CD4-positive, alpha-beta memory T cell (primary cell): ENCODE data around the gene LINGO1. TPM values are rescaled to one million over a fixed set of nuclear protein-coding genes. Genes with fewer than 3 reads are reported as not detected.

ENCODE experiments used
- CTCF ChIA-PET: fragments of 350-600 bp; sonication (Branson Sonifier 250); formaldehyde crosslinking; loops from one replicate; lab custom pipeline; 2021; ENCODE audit warnings: inconsistent platforms; ENCODE audit not compliant: partially characterized antibody; lab: Charles Lee
- POLR2A ChIA-PET: fragments of 350-600 bp; sonication (Branson Sonifier 250); formaldehyde crosslinking; loops from one replicate; lab custom pipeline; 2021; ENCODE audit not compliant: partially characterized antibody; lab: Charles Lee
- DNase-seq, 5 donors: peaks; one replicate each; pipeline versions ENCODE4 v3.0.0 to v3.0.0-alpha.2; 2020 to 2022; ENCODE audit warnings: mixed read lengths in 1 of 5
- H3K27ac ChIP-seq: one replicate; pipeline ENCODE4 v1.7.0; 2013; ENCODE audit warnings: low read depth, low read length
- H3K27me3 ChIP-seq: 2 replicates; pipeline ENCODE4 v1.7.0; 2013; ENCODE audit warnings: mild to moderate bottlenecking, low read length, moderate library complexity; ENCODE audit not compliant: insufficient read depth
- H3K36me3 ChIP-seq: 2 replicates; pipeline ENCODE4 v1.7.0; 2013; ENCODE audit warnings: mild to moderate bottlenecking, low read length, moderate library complexity; ENCODE audit not compliant: insufficient read depth
- H3K4me1 ChIP-seq: 2 replicates; pipeline ENCODE4 v1.7.0; 2013; ENCODE audit warnings: mild to moderate bottlenecking, low read length, moderate library complexity; ENCODE audit not compliant: insufficient read depth
- H3K4me3 ChIP-seq, 2 donors: one replicate each; pipeline ENCODE4 v1.7.0; 2013; ENCODE audit warnings: low read length in 2 of 2, mild to moderate bottlenecking in 1 of 2
- H3K9me3 ChIP-seq, 2 donors: one replicate each; pipeline ENCODE4 v1.7.0; 2013; ENCODE audit warnings: low read length in 2 of 2, control low read depth in 1 of 2; ENCODE audit not compliant: control insufficient read depth in 1 of 2
- H3K27ac Mint-ChIP-seq, 7 donors: one replicate each; pipeline ENCODE4 v1.8.0; 2020 to 2021; ENCODE audit warnings: mixed read lengths in 7 of 7, mild to moderate bottlenecking in 6 of 7, inconsistent platforms in 3 of 7, moderate library complexity in 3 of 7
- H3K27me3 Mint-ChIP-seq, 2 donors: one replicate each; pipeline ENCODE4 v1.8.0; 2020 to 2021; ENCODE audit warnings: mixed read lengths in 2 of 2
- H3K36me3 Mint-ChIP-seq, 2 donors: one replicate each; pipeline ENCODE4 v1.8.0; 2020 to 2021; ENCODE audit warnings: mixed read lengths in 2 of 2, inconsistent platforms in 1 of 2, mild to moderate bottlenecking in 1 of 2
- H3K4me1 Mint-ChIP-seq, 4 donors: one replicate each; pipeline ENCODE4 v1.8.0; 2020 to 2021; ENCODE audit warnings: mixed read lengths in 4 of 4, mild to moderate bottlenecking in 1 of 4
- H3K4me3 Mint-ChIP-seq, 8 donors: one replicate each; pipeline ENCODE4 v1.8.0; 2020 to 2021; ENCODE audit warnings: mixed read lengths in 8 of 8, mild to moderate bottlenecking in 7 of 8, moderate library complexity in 6 of 8, inconsistent platforms in 3 of 8
- H3K9me3 Mint-ChIP-seq, 8 donors: one replicate each; pipeline ENCODE4 v1.8.0; 2020 to 2021; ENCODE audit warnings: mixed read lengths in 8 of 8, mild to moderate bottlenecking in 5 of 8, inconsistent platforms in 3 of 8, moderate library complexity in 1 of 8
- intact Hi-C: fragments of 100-400 bp; cut with micrococcal nuclease; formaldehyde crosslinking; loops from one replicate; pipeline ENCODE4 v1.15.1; 2023
- polyA plus RNA-seq, 2 donors: library from polyadenylated mRNA; unstranded; fragments of 300-500 nt; fragmentation: Illumina TruSeq; gene quantifications; one replicate each; pipeline ENCODE4 v1.2.3, GENCODE V29; 2021
- total RNA-seq, 2 experiments: library from RNA; stranded (reverse); gene quantifications; one replicate each; pipeline ENCODE4 v1.2.3, GENCODE V29; 2021

Gene LINGO1
- total and polyA plus RNA-seq, 4 experiments from 2014 or later = not detected

DNA sequence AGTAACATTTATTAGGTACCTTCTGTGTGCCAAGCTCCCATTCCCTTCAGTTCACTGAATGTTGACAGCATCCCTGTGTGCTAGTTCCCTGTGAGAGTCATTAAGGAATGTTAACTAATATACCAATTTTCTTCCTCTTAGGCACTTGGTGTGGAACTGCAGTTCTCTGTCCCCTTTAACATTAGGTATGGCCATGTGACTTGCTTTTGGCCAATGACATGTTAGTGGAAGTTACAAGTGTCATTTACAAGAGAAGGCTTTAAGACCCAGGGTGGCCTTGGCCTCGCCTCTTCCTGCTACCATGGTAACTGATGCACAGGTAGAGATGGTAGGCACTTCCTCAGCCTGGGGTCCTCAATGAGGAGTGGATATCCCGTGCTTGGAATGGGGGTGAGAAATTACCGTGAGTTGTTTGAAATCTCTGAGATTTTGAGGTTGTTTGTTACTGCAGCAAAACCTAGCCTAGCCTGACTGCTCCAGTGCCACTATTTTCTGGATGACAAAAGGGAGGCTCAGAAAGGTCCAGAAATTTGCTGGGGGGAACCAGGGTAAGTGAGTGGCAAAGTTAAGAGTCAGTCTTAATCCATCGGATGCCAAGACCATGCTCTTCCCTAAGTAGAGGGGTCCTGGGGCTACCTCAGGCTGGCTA, 21.2 kb upstream of the LINGO1 start:
- POLR2A ChIA-PET = no interaction called here
- intact Hi-C loops = no loop called here

DNA sequence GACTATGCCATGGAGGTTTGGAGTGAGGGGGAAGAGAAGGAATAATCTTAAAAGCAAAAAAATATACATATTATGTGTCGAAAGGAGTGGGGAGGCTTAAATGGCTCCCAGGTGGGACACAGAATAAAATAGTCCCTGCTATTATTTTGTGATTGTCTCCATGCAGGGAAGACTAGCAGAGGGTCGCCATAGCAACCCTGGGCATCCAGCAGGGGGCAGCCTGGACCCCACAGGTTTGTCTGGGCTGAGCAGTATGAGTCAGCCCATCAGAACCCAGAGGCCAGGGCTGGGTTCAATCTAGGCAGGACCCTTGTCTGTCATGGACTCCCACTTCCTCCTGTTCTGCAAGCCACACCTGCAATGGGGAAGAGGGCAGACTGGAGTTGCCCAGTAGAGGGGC, 17.6 kb upstream of the LINGO1 start:
- Mint-ChIP-seq H3K9me3 (peaks cover 0 to 8% (median 3%) of the 10 kb centered on the region in 8 donors), H3K27ac (no peak overlapping the region), H3K4me1 (no peaks in the 10 kb centered on the region), H3K36me3 (no peaks in the 10 kb centered on the region), H3K4me3 (no peak overlapping the region), H3K27me3 (peaks cover 1 to 19% of the 10 kb centered on the region in 2 donors)
- POLR2A ChIA-PET = no interaction called here
- H3K4me1 ChIP-seq = no peaks in the 10 kb centered on the region
- H3K4me3 ChIP-seq = no peak overlapping the region
- H3K27ac ChIP-seq = no peak overlapping the region
- H3K9me3 ChIP-seq = no peaks in the 10 kb centered on the region
- DNase-seq = no peak
- intact Hi-C loops = no loop called here
- H3K27me3 ChIP-seq = no peaks in the 10 kb centered on the region
- CTCF ChIA-PET = no interaction called here
- H3K36me3 ChIP-seq = no peaks in the 10 kb centered on the region

More for the DNA sequence above, 21.2 kb upstream of the LINGO1 start:
- Histone ChIP-seq H3K9me3 (no peaks in the 10 kb centered on the region), H3K36me3 (no peaks in the 10 kb centered on the region), H3K27me3 (peaks cover 3% of the 10 kb centered on the region), H3K27ac (no peak overlapping the region), H3K4me1 (no peaks in the 10 kb centered on the region), H3K4me3 (no peak overlapping the region)
- Mint-ChIP-seq H3K4me1 (no peaks in the 10 kb centered on the region), H3K27ac (no peak overlapping the region), H3K9me3 (peaks cover 0 to 8% (median 3%) of the 10 kb centered on the region in 8 donors), H3K36me3 (no peaks in the 10 kb centered on the region), H3K4me3 (no peak overlapping the region), H3K27me3 (peaks cover 6 to 18% of the 10 kb centered on the region in 2 donors)
- no peak for DNase-seq
- CTCF ChIA-PET = no interaction called here

- Mint-ChIP-seq H3K9me3 (peaks cover 0 to 6% (median 3%) of the 10 kb centered on the region in 8 donors), H3K36me3 (no peaks in the 10 kb centered on the region), H3K4me1 (no peaks in the 10 kb centered on the region), H3K27me3 (peaks cover 0 to 18% of the 10 kb centered on the region in 2 donors), H3K27ac (no peak overlapping the region), H3K4me3 (no peak overlapping the region)
- POLR2A ChIA-PET = no interaction called here
- CTCF ChIA-PET = no interaction called here
- no peak overlapping the region for H3K4me3 ChIP-seq
- H3K4me1 ChIP-seq = no peaks in the 10 kb centered on the region
- DNase-seq = no peak
- H3K36me3 ChIP-seq = no peaks in the 10 kb centered on the region
- no peaks in the 10 kb centered on the region for H3K9me3 ChIP-seq
- intact Hi-C loops = no loop called here
- no peaks in the 10 kb centered on the region for H3K27me3 ChIP-seq
- H3K27ac ChIP-seq = no peak overlapping the region
Observed at GRCh38 chr15:77649610-77650009, 16.9 kb upstream of the LINGO1 start.

- no peak overlapping the region for H3K4me3 Mint-ChIP-seq
- no peaks in the 10 kb centered on the region for H3K36me3 ChIP-seq
- intact Hi-C loops = no loop called here
- peaks cover 0 to 4% (median 1%) of the 10 kb centered on the region in 8 donors for H3K9me3 Mint-ChIP-seq
- ChIA-PET POLR2A (no interaction called here), CTCF (no interaction called here)
- peaks cover 1 to 17% of the 10 kb centered on the region in 2 donors for H3K27me3 Mint-ChIP-seq
- no peak for DNase-seq
- H3K27ac Mint-ChIP-seq = no peak overlapping the region
- H3K27ac ChIP-seq = no peak overlapping the region
- no peaks in the 10 kb centered on the region for H3K4me1 Mint-ChIP-seq
- H3K9me3 ChIP-seq = no peaks in the 10 kb centered on the region
- H3K27me3 ChIP-seq = no peaks in the 10 kb centered on the region
- H3K36me3 Mint-ChIP-seq = no peaks in the 10 kb centered on the region
- no peaks in the 10 kb centered on the region for H3K4me1 ChIP-seq
- H3K4me3 ChIP-seq = no peak overlapping the region
Observed at GRCh38 chr15:77649017-77649416, 16.3 kb upstream of the LINGO1 start.

DNA sequence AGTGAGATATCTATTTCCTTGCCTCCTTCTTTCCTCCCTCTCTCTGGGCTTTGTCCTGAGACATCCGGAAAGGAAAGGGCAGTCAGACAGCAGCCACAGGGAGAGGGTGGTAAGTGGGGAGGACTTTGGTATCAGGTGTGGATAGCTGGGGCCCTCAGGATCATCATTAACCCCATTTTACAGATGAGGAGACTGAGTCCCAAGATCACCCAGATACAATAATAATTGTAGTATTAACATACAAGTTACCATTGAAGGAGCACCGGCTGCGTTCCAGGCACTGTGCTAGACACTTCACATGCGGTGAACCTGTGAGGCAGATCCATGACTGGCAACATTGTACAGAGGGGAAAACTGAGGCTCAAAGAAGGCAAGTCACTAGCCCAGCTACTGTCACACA, 15.2 kb upstream of the LINGO1 start:
- CTCF ChIA-PET = no interaction called here
- no peaks in the 10 kb centered on the region for H3K9me3 ChIP-seq
- Mint-ChIP-seq H3K36me3 (no peaks in the 10 kb centered on the region), H3K4me3 (no peak overlapping the region), H3K4me1 (no peaks in the 10 kb centered on the region), H3K27me3 (peaks cover 1 to 17% of the 10 kb centered on the region in 2 donors), H3K27ac (no peak overlapping the region), H3K9me3 (no peaks in the 10 kb centered on the region)
- intact Hi-C loops = no loop called here
- POLR2A ChIA-PET = no interaction called here
- H3K27me3 ChIP-seq = no peaks in the 10 kb centered on the region
- DNase-seq = no peak
- H3K4me3 ChIP-seq = no peak overlapping the region
- H3K4me1 ChIP-seq = no peaks in the 10 kb centered on the region
- no peak overlapping the region for H3K27ac ChIP-seq
- no peaks in the 10 kb centered on the region for H3K36me3 ChIP-seq

DNA sequence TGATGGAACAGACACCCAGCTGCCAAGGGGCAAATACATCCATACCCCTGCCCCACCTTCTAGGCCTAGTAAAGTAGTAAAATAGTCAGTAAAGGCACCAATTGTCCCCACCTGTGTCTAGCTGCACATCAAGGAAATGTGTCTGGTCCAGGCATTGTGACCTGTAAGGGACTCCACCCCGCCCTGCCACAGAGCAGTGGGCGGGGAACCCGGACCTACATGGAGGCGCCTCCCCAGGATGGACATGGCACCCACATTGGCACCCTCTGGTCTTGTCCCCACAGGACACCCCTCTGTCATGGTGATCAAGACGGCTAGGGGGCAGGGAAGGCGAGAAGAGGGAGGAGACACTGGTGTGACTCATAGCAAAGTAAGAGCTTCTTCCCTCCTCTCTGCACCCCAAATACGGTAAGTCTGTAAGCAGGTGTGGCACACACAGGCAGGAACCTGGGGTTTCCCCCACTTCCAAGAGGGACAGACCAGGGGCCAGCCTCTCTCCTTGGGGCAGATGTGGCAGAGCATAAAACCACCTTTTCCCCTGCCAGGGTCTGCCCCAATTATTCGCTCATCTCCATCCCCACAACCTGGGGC, 13.5 kb upstream of the LINGO1 start:
- no peaks in the 10 kb centered on the region for H3K27me3 ChIP-seq
- intact Hi-C loops = no loop called here
- peaks cover 1 to 17% of the 10 kb centered on the region in 2 donors for H3K27me3 Mint-ChIP-seq
- no peak for DNase-seq
- H3K4me1 Mint-ChIP-seq = no peaks in the 10 kb centered on the region
- no peaks in the 10 kb centered on the region for H3K36me3 ChIP-seq
- no peak overlapping the region for H3K27ac ChIP-seq
- H3K9me3 Mint-ChIP-seq = no peaks in the 10 kb centered on the region
- H3K9me3 ChIP-seq = no peaks in the 10 kb centered on the region
- no peak overlapping the region for H3K4me3 Mint-ChIP-seq
- H3K4me3 ChIP-seq = no peak overlapping the region
- no peaks in the 10 kb centered on the region for H3K36me3 Mint-ChIP-seq
- ChIA-PET POLR2A (no interaction called here), CTCF (interaction anchor here (1.7 kb wide), 1 partner anchor 11 kb away, joined by 5 read pairs; no protein-coding TSS in a partner anchor)
- peak overlapping the region in 1 of 7 donors; percentile 0 for H3K27ac Mint-ChIP-seq
- H3K4me1 ChIP-seq = no peaks in the 10 kb centered on the region

GRCh38 chr15:77645602-77646001, 12.9 kb upstream of the LINGO1 start:
- H3K36me3 Mint-ChIP-seq = no peaks in the 10 kb centered on the region
- Histone ChIP-seq H3K4me3 (no peak overlapping the region), H3K27ac (no peak overlapping the region), H3K4me1 (no peaks in the 10 kb centered on the region), H3K9me3 (no peaks in the 10 kb centered on the region), H3K36me3 (no peaks in the 10 kb centered on the region), H3K27me3 (no peaks in the 10 kb centered on the region)
- intact Hi-C loops = no loop called here
- H3K27me3 Mint-ChIP-seq = peaks cover 1 to 14% of the 10 kb centered on the region in 2 donors
- DNase-seq = no peak
- H3K4me1 Mint-ChIP-seq = no peaks in the 10 kb centered on the region
- H3K27ac Mint-ChIP-seq = peak overlapping the region in 1 of 7 donors; percentile 0
- POLR2A ChIA-PET = no interaction called here
- CTCF ChIA-PET = interaction anchor here (1.7 kb wide), 1 partner anchor 10 kb away, joined by 5 read pairs; no protein-coding TSS in a partner anchor
- H3K9me3 Mint-ChIP-seq = no peaks in the 10 kb centered on the region
- H3K4me3 Mint-ChIP-seq = no peak overlapping the region
